GM12892 (cell line): Measurements from ENCODE around the gene FCGR2B.
"Not testable (repeated sequence)": the region's sequence is repeated elsewhere in the genome, so short reads cannot be mapped to it uniquely, and the experiment has no call there.

Experiments
- DNase-seq: peaks from one replicate; pipeline ENCODE4 v3.0.0; 2011; ENCODE audit not compliant: insufficient read length
- FAIRE-seq: peaks from 2 replicates; lab custom pipeline; 2011; peaks lifted over from hg19 to GRCh38; lab: Jason Lieb, UNC
- POLR2A ChIP-seq: IDR thresholded peaks from 2 replicates; pipeline ENCODE4 v1.6.1; 2011; ENCODE audit warnings: low read depth, low read length, control low read depth
- POLR2AphosphoS5 ChIP-seq: IDR thresholded peaks from 2 replicates; pipeline ENCODE4 v1.6.1; 2011; ENCODE audit warnings: low read depth, low read length, control low read depth
- TAF1 ChIP-seq: IDR thresholded peaks from 2 replicates; pipeline ENCODE4 v1.6.1; 2011; ENCODE audit warnings: low read depth, mild to moderate bottlenecking, control low read depth, low read length, borderline replicate concordance

FCGR2B gene

DNA sequence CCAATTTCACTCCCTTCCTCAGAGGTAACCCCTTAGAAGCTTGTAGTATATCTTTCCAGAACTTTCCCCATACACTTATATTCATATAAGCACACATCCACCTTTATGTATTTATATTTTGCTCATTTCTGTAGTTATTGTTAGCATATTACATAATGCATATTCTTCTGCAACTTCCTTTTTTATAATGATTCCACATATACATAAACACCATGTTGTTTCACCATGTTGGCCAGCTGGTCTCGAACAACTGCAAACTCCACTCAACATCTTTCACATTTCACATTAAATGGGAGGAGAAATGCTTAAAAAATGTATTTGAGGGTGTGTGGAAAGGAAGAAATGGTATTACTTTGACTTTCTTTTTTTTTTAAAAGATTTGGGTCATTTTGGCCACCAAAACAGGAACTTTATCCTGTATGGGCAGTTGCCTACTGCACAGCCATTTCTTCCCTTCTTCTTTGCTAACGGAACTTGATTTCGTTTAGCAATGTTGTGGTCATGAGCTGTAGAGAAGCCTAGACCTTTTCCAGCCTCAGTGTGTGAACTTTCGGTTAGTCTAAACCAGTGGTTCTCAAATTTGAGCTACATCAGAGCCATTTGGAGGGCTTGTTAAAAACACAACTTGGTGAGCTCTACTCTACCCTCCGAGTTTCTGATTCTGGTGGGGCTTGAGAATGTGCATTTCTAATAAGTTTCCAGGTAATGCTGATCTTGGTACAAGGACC lies 19.3 kb upstream of the FCGR2B start:
- peak; percentile 88 for FAIRE-seq
- not testable (repeated sequence) for DNase-seq

DNA sequence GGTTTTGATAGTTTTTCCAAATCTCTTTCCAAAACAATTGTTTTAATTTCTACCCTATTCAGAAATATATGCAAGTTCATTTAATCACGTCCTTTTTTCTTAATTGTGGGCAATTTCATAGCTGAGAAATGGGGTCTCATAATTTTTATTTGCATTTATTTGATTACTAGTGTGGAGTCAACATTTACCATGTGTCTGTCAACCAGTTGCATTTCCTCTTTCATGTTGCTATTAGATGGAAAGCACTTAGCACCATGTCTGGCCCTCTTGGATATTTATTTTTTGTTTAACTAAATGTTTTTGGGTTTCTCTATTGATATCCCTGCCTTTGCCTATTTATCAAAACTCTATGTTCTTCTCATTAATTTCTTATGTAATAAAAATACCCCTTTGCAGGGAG lies 18.1 kb upstream of the FCGR2B start:
- not testable (repeated sequence) for FAIRE-seq, DNase-seq

DNA sequence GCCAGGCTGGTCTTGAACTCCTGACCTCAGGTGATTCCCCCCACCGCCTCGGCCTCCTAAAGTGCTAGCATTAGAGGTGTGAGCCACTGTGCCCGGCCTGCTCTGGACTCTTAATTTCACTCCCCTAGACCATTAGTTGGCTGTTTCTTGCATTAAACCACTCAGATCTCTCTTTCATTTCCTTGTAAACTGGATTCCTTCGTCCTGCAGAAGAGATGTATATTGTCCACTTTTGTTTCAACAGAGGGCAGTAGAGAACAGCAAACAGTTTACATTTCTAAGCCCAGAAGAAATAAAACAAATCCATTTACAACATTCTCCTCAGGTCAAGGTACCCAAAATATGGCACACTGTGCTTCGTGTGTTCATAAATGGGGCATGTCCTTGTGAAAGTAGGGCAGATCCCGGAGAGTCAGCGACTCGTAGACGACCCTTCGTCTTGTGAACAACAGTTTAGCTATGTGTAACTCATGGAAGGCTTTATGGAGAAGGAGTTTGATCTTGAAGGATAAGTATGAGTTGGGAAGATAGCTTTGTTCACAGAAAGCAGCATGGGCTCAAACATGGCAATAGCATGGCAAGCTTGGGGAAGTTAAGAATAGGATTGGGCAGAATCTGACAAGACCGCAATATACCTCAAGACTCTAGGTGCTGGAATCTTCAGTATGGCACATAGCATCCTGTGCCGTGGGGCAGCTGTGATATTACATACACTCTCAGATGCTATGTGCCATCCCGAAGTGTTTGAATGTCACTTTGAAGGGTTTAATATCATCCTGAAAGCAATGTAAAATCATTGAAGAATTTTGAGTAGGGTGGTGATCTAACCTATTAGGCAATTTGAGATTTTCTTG lies 15.2 kb upstream of the FCGR2B start:
- peak; percentile 88 for FAIRE-seq
- DNase-seq: not testable (repeated sequence)

DNA sequence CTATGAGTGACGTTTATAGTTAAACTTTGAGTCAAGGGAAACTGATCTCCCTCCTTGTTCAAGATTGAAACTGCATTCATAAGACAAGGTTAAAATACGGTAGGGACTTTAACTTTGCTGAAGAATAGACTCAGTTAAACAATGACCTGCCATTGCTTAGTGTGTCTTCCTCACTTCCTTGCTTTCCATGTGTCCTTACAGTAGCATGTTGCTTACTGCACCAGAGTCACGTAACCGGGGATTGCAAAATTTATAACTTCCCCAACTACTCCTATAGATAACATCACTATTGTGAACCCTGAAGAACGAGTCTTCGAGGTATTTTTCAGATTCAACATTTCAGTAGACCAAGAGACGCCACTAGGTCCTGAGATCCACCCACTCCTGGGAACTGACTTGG lies 9.4 kb upstream of the FCGR2B start:
- not testable (repeated sequence) for DNase-seq
- FAIRE-seq: peak; percentile 67

DNA sequence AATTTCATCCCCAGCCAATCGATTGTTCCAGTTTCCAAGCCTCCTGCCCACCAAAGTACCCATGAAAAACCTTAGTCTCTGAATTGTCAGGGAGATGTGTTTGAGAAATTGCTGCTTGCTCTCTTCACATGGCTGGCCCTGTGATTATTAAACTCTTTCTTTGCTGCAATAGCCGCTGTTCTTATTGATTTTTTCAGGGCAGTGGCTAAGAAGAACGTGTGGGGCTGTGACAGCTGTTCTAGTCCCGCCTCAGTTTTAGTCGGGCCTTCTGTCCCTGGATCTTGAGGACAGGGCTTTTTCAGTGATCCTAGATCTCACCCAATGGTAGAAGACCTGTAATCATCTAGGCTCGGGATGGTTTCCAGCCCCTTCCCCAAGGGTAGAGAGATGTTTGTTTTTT lies 9.0 kb upstream of the FCGR2B start:
- not testable (repeated sequence) for FAIRE-seq, DNase-seq

DNA sequence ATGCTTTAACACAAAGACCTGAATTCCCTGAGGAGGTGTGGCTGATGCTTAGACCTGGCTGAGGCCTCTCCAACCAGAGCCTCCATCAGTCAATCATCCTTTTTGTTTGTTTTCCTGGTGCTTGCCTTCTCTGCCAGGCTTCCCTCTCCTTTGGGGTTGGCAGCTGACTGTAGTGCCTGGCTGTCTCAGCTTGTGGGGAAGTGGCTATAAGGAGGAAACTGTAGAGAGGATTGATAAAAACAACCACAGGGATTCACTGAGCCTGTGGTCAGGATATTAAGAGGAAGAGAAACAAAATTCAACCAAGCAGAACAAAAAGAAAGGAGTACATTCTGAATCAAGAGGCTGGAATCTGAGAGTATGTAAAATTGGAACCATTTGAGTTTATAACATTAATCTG lies 4.4 kb upstream of the FCGR2B start:
- not testable (repeated sequence) for DNase-seq
- FAIRE-seq: peak; percentile 27

DNA sequence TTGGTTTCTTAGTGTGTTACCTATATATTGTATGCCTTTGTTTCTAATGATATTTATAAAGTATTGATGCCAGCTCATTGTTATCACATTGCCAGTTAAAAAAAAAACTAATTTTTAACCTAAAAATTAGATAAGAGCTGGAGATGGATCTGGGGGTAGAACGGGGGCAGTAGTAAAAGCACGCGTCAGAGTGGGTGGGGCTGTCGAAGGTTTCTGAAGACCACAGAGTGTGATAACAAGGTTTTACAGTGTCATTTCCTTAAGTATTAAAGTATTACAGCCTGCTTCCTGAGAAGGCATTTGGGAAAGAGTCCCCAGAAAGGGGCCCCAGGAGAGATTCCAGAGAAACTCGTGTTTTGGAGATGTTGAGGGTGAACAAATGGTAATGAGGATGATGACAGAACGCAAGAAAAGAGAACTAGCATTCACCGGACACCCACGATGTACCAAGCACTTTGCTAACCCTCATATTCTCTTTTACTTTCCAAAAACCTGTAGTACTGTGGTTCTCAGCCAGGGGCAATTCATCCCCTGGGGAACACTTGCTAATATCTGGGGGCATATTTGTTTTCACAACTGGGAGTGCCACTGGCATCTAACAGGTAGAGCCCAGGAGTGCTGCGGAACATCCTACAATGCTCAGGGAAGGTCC lies 1.2 kb upstream of the FCGR2B start:
- DNase-seq: not testable (repeated sequence)
- FAIRE-seq: peak; percentile 53

DNA sequence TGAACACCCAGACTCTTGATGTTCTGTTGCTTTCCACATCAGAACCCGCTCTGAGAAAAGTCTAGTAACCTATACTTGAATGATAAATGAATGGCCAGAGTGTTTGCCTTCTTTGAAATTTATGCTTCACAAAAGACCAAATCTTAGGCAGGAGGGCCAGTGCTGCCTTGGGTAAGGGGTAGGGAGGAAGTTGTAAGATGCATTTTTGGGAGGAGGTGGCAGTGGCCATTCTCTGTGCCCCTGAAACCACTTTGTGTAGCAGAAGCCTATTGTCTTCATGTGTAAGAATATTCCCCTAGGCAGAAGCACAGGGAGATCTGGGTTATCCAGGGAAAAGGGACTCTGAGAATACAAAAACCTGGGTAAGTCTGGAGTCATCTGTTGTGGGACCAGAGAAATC lies 626 bp downstream of the FCGR2B start:
- DNase-seq, FAIRE-seq: not testable (repeated sequence)

DNA sequence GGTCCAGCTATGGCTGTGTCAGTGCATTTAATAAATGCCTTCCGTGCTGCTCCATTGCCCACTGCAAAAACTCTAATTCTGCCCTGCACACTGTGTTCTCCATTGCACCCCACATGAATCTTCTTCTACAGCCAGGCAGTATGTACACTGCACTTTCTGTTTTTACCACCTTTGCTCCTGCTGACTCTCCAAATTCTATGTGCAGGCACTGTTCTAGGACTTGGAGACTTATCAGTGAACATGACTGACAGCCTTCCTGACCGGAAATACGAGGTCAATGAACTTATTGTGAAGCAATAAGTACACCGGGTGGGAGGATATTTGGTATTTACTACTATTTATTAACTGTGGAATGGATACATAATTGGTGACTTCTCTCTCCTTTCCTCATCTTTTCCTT lies 1.7 kb downstream of the FCGR2B start:
- not testable (repeated sequence) for DNase-seq
- FAIRE-seq: peak; percentile 51

DNA sequence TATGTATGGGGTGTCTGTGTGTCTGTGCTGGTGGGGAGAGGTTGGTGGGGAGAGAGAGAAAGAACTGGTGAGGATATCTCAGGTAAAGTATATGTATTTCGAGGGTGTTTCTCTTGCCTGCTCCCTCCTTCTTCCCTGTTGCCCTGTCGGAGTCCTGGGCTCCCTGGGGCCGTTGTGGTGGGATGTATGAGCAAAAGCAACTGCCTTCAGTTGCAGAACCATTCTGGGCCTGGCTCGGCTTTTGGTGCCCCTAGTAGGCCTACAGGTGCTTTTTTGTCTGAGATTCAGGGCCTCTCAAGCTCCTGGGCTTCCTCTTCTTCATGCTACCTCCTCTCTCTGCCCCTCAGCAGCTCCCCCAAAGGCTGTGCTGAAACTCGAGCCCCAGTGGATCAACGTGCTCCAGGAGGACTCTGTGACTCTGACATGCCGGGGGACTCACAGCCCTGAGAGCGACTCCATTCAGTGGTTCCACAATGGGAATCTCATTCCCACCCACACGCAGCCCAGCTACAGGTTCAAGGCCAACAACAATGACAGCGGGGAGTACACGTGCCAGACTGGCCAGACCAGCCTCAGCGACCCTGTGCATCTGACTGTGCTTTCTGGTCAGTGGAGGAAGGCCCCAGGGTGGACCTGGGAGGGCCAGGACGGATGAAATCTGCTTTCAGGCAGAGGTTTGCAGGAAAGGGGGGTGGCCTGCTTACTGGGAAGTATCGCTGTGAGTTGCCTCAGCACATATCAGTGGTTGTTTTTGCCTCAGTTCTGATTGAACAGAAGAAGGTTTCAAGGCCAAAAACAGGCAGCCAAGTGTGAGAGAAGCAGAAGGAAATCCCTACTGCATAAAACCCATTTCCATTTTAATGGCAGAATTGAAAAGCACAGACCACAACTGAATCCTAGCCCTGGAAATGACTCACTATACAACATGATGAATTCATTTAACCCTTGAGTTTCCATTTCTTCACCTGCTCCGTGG lies 8.4 kb downstream of the FCGR2B start:
- DNase-seq, FAIRE-seq: not testable (repeated sequence)

DNA sequence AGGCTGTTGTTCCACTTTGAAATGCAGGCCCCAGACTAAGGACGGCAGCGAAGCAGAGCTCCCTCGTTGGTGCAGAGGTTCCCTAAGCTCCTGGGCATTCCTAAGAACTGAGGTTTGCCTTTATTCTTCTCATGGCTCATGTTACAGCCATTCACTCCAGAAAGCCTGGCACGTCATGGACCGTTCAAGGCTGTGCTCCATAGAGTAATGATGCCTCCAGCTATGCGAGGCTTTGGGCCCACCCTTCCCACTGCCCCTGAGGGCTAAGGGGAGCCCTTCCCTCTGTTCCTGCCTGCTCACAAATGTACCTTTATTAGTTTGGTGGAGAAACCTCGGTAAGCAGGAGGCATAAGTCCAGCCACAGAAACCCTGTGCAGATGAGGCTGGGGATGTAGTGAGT lies 10.5 kb downstream of the FCGR2B start:
- FAIRE-seq, DNase-seq: not testable (repeated sequence)

DNA sequence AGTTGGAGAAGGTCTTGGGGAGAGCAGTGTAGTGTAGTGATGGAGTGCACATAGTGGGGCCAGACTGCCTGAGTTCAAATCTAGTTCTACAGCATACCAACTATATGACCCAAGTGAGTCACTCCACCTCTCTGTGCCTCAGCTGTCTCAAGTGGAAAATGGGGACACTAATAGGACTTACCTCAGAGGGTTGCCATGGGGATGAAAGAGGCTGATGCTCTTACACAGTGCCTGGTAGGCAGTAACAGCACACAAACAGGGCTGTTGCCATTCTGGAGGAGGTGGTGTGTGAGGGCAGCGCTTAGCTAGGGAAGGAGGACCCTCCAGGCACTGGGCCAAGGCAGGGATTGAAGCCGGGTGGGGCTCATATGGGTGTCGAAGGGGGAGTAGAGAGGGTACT lies 11.5 kb downstream of the FCGR2B start:
- not testable (repeated sequence) for DNase-seq, FAIRE-seq

DNA sequence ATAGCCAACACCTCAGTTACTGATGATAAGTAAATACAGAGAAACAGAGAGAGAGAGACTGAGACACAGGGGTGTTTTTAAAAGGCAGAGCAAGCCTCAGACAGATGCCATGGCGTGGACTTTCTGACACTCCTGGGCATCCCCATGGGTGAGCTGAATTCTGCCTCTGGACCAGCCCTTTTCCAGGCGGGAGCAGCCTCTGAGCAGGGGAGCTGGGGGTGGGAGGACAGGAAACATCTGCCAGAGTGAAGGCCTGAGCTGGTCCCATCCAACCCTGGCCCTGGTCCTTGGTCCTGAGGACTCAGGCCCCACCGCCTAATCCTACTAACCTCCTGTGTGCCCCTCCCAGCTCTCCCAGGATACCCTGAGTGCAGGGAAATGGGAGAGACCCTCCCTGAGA lies 12.0 kb downstream of the FCGR2B start:
- FAIRE-seq, DNase-seq: not testable (repeated sequence)

DNA sequence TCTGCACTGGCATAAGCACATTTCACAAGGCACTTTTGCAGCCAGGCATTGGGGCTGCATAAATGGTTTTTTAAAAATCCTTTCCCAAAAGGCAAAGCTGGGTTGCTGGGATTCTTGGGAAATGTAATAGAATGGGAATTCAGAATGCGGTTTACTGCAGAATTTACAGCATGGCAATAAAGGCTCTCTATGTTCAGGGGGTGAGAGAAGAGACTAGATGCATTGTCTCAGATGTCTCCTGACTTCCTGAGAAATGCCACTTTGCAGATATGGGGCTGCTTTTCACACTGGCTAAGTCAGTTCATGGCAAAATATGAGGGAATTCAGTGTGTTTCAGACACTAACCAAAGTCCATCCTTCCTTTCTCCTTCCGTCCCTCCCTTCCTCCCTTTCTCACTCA lies 13.5 kb downstream of the FCGR2B start:
- TF ChIP-seq POLR2AphosphoS5: no peak
- no peak for TF ChIP-seq POLR2A
- no peak for TF ChIP-seq TAF1
- FAIRE-seq (no peak), DNase-seq (no peak)
